H7 (cell line): ENCODE data around the gene RAB14. TPM values are rescaled to one million over a fixed set of nuclear protein-coding genes. Genes with fewer than 3 reads are reported as not detected.

Source experiments
- DNase-seq: peaks from one replicate; pipeline ENCODE4 v3.0.0; 2012
- H3K27me3 ChIP-seq: 2 replicates; pipeline ENCODE4 v1.6.0; 2011; ENCODE audit warnings: mild to moderate bottlenecking, low read length; ENCODE audit not compliant: control insufficient read depth, insufficient read depth
- H3K36me3 ChIP-seq: replicated peaks from 2 replicates; pipeline ENCODE4 v1.5.1; 2011; ENCODE audit warnings: low read length; ENCODE audit not compliant: control insufficient read depth, insufficient read depth
- H3K4me3 ChIP-seq: 2 replicates; pipeline ENCODE4 v1.5.1; 2011; ENCODE audit warnings: low read depth, mild to moderate bottlenecking, control low read depth, low read length, moderate library complexity; ENCODE audit not compliant: insufficient read depth
- total RNA-seq: library from RNA; depleted of rRNA; stranded (reverse); fragments of >200 nt; shearing (Covaris generic); gene quantifications from 2 replicates; pipeline ENCODE4 v1.2.3, GENCODE V29; 2014

The RAB14 gene
- total RNA-seq, 1 experiment from 2014 or later: 19.5 TPM

DNA sequence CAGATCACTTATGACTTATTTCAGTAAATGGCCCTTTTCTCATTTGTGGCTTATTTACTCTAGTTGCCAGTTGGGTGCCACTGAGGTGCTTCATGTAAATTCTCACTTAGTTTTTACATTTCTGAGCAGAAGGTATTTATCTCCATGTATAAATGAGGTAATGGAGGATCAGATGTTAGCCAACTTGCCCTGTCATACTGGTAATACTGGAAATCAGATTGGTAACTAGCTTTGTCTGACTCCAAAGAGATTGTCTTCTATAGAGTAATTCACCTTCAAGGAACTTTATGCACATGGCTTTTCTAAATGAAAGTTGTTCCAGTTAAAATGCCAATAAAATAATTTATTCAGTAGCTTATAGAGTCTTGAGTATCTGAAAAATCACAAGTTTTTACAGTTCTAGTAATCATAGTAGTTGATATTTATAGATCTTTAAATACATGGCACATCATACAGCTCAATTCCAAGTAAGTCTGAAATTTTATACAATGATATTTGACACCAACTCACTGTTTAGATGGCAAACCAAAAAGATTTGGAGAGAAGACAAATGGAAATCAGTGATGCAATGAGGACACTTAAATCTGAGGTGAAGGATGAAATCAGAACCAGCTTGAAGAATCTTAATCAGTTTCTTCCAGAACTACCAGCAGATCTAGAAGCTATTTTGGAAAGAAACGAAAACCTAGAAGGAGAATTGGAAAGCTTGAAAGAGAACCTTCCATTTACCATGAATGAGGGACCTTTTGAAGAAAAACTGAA lies 28.8 kb downstream of the RAB14 start:
- H3K36me3 ChIP-seq: peaks cover 3% of the 10 kb centered on the region

DNA sequence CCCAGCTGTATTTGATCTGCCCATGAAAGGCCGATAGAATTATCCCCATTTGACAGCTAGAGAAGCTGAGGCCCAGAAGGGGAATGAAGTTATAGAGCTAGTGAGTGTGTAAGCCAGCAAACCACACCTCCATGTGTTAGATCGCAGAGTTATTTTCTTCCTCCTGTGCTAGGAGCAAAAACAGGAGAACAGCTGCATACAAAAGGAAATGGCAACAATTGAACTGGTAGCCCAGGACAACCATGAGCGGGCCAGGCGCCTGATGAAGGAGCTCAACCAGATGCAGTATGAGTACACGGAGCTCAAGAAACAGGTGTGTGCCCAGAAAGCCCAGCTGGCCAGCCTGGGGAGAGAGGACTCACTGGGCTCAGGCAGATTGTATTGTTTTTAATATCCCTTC lies 30.4 kb downstream of the RAB14 start:
- Histone ChIP-seq H3K27me3 (no peaks in the 10 kb centered on the region), H3K36me3 (peaks cover 3% of the 10 kb centered on the region), H3K4me3 (no peak overlapping the region)
- no peak for DNase-seq

More for the DNA sequence above, 28.8 kb downstream of the RAB14 start:
- no peak for DNase-seq
- H3K4me3 ChIP-seq: no peak overlapping the region
- no peaks in the 10 kb centered on the region for H3K27me3 ChIP-seq

DNA sequence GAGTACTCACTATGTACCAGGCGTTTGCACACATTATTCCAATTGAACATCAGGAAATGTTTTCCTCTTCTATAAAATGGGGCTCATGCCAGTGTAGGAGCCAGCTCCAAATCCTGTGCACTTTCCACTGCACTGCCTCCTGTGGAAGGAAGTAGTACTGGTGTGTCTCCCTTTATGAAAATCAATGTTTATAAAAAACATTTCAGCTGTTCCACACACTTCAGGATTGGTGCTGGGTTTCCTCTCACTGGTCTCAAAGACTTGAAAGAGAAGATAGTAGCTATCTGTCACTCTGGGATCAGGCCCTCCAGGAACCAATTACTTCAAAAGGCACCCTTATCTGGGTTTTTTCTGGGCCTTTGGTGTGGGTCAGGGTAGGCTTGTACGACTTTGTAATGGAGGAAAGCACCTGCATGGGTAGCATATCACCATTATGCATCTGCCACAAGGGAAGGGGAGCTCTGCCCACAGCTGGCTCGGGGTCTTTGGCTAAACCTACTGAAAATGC lies 32.5 kb downstream of the RAB14 start:
- H3K27me3 ChIP-seq: no peaks in the 10 kb centered on the region
- H3K4me3 ChIP-seq: no peak overlapping the region
- no peak for DNase-seq
- peaks cover 3% of the 10 kb centered on the region for H3K36me3 ChIP-seq

DNA sequence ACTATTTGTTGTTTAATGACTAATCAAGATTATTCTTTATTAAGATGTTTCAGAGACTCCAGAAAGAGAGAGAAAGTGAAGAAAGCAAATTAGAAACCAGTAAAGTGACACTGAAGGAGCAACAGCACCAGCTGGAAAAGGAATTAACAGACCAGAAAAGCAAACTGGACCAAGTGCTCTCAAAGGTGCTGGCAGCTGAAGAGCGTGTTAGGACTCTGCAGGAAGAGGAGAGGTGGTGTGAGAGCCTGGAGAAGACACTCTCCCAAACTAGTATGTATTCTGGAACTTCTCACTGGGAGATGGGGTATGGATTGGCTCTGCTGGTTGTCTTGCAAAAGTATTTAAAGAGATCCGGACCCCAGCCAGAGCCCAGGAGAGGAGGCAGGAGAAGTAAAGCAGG lies 33.6 kb downstream of the RAB14 start:
- Histone ChIP-seq H3K4me3 (no peak overlapping the region), H3K36me3 (peaks cover 3% of the 10 kb centered on the region), H3K27me3 (no peaks in the 10 kb centered on the region)
- DNase-seq: no peak

DNA sequence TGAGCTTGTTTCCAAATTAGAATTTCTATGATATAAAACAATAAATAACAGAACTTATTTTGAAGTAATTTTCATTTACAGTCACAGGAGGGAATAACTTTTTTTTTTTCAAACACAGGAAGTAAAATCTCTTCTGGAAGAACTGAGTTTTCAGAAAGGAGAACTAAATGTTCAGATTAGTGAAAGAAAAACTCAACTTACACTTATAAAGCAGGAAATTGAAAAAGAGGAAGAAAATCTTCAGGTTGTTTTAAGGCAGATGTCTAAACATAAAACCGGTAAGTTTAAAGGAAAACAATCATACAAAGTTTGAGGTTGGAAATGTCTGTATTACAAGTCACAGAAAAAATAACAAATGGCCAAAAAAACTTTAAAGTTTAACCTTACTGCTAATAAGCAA lies 41.6 kb downstream of the RAB14 start:
- H3K36me3 ChIP-seq: no peaks in the 10 kb centered on the region
- DNase-seq: no peak
- H3K27me3 ChIP-seq: no peaks in the 10 kb centered on the region
- no peak overlapping the region for H3K4me3 ChIP-seq

DNA sequence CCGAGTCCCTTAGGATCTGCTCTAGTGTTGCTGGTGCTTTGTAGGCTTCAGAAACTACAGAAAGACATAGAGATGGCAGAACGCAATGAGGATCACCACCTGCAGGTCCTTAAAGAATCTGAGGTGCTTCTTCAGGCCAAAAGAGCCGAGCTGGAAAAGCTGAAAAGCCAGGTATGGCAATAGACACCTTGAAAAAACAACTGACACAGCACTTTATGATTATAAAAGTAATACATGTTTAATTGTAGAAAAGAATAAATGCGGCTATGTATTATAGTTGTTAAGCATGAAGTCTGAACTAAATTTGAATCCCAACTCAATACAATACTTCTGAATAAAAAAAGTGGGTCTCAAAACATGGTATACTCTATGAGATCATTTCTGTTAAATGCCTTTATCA lies 43.7 kb downstream of the RAB14 start:
- Histone ChIP-seq H3K36me3 (no peaks in the 10 kb centered on the region; the same call in 1 of the 2 replicates), H3K4me3 (no peak overlapping the region), H3K27me3 (no peaks in the 10 kb centered on the region)
- DNase-seq: no peak

DNA sequence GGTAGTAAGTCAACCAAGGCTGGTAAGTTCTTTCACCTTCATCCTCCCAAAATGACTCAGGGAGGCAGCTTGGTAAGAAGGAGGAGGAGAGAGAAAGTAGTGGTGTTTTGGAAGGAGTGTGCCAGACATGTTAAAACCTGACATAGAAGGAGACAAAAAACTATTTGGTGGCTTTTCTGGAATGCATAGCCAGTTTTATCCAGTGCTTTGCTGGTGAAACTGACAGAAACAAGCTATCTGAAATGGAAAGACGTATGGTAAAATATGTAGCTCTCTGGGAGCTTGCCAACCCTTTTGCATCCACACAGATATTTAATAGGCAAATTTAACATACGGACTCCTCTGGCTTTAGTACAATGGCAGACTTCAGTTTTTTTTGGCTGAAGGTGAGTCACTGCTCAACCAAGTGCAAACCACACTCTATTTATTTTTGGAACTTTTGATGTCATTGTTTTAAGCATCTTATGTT lies 45.4 kb downstream of the RAB14 start:
- Histone ChIP-seq H3K36me3 (no peaks in the 10 kb centered on the region; the same call in 1 of the 2 replicates), H3K27me3 (no peaks in the 10 kb centered on the region), H3K4me3 (no peak overlapping the region)
- no peak for DNase-seq

DNA sequence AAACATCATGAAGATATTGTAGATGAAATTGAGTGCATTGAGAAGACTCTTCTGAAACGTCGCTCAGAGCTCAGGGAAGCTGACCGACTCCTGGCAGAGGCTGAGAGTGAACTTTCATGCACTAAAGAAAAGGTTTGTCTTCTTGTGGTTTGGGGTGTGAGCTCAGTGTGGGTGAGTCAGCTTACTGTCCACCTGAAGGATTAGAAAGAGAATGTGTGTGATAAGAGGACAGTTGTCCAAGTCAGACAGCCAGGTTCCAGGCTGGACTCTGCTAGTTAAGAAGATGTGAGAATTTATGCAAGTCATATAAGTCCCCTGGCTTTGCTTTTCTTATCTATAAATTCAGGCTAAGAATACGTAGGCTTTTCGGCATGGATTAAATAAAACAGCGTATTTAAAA lies 46.9 kb downstream of the RAB14 start:
- no peaks in the 10 kb centered on the region; the same call in 1 of the 2 replicates for H3K36me3 ChIP-seq
- H3K4me3 ChIP-seq: no peak overlapping the region
- H3K27me3 ChIP-seq: no peaks in the 10 kb centered on the region
- DNase-seq: no peak

DNA sequence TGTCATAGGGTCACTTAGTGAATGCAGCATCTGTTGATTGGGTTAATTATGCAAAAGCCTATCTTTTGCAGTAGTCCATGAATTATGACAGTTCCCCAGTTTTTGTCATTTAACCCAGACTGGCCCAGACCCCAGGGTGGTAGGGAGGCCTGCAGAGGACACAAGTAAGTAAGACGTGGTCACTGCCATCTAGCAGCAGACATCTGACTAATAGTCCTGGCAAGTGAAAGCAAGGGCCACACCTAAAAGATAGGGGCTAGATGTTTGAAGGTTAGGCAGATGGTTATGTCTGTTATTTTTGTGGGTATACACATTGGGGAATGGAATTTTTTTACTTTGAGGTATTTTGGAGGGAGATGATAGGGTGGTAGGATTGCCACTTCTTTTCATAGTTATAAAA lies 48.0 kb downstream of the RAB14 start:
- no peak overlapping the region for H3K4me3 ChIP-seq
- no peaks in the 10 kb centered on the region; the same call in 1 of the 2 replicates for H3K36me3 ChIP-seq

DNA sequence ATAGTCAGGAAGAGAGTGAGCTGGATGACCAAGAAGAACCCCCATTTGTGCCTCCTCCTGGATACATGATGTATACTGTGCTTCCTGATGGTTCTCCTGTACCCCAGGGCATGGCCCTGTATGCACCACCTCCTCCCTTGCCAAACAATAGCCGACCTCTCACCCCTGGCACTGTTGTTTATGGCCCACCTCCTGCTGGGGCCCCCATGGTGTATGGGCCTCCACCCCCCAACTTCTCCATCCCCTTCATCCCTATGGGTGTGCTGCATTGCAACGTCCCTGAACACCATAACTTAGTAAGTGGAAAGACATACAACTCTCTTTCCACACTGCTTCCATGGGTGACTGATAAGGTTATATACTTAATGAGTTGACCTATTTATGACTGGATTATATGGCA lies 51.5 kb downstream of the RAB14 start:
- H3K4me3 ChIP-seq: no peak overlapping the region
- no peaks in the 10 kb centered on the region; the same call in 1 of the 2 replicates for H3K36me3 ChIP-seq
- DNase-seq: no peak
- H3K27me3 ChIP-seq: no peaks in the 10 kb centered on the region

More for the DNA sequence above, 48.0 kb downstream of the RAB14 start:
- DNase-seq: no peak
- H3K27me3 ChIP-seq: no peaks in the 10 kb centered on the region

DNA sequence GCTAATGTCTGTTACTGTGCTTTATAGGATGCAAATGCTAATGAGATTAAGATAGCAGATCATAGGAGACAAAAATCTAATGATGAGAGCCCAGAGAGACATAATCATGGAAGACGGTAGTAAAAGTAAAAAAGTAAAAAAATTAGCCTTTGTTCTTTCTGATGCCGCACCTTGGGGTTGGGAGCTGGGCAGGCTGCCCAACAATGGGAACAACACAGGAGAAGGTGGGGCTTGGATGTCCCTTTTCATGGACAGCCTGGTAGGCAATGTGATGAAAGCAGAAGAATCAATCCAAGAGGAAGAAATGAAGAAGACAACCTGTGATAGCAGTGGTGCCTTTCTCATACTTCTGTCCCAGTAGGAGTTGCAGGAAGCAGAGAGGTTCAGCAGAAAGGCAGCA lies 57.2 kb downstream of the RAB14 start:
- H3K36me3 ChIP-seq: no peaks in the 10 kb centered on the region; the same call in none of the 2 replicates
- DNase-seq: no peak
- H3K4me3 ChIP-seq: no peak overlapping the region
- no peaks in the 10 kb centered on the region for H3K27me3 ChIP-seq

DNA sequence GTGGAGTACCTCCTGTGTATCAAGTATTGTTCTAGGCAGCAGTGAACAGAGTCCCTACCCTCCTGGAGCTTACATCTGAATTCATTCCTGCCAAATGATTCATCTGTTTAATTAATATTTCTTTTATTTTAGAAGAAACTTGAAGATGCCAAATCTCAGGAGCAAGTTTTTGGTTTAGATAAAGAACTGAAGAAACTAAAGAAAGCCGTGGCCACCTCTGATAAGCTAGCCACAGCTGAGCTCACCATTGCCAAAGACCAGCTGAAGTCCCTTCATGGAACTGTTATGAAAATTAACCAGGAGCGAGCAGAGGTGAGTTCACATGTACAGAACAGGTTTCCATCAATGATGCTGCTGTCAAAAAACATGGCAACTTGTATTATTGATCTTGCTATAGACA lies 57.9 kb downstream of the RAB14 start:
- Histone ChIP-seq H3K27me3 (no peaks in the 10 kb centered on the region), H3K36me3 (no peaks in the 10 kb centered on the region; the same call in none of the 2 replicates), H3K4me3 (no peak overlapping the region)
- DNase-seq: no peak

DNA sequence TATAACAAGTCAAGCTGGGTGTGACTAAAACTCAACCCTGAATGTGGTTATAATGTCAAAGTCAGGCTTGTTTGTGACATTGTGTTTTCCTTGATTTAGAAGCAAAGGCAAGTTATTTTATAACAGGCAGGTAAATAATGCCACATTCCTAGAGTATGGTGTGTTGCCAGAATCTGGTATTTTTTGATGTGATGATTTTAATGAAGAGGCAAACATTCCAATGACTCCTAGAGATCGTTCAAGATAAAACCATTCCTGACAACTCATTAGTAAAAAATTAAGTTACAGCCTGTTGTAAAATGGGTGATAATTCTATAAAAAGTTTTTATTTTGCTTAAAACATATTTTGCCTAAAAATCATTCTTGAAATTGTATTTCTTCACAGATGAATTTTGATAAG lies 60.0 kb downstream of the RAB14 start:
- Histone ChIP-seq H3K36me3 (no peaks in the 10 kb centered on the region; the same call in none of the 2 replicates), H3K27me3 (no peaks in the 10 kb centered on the region), H3K4me3 (no peak overlapping the region)
- no peak for DNase-seq

DNA sequence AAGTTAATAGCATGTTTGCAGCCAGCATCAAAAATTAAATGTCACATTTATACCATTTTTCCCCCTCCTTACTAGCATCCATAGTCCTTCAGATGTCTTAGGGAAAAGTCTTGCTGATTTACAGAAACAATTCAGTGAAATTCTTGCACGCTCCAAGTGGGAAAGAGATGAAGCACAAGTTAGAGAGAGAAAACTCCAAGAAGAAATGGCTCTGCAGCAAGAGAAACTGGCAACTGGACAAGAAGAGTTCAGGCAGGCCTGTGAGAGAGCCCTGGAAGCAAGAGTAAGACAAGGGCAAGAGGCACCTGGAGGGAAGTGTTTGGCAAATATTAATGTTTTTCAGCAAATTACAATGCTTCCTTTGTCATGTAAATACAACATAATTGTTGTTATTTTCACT lies 60.4 kb downstream of the RAB14 start:
- H3K4me3 ChIP-seq: no peak overlapping the region
- H3K36me3 ChIP-seq: no peaks in the 10 kb centered on the region; the same call in none of the 2 replicates
- H3K27me3 ChIP-seq: no peaks in the 10 kb centered on the region
- DNase-seq: no peak

DNA sequence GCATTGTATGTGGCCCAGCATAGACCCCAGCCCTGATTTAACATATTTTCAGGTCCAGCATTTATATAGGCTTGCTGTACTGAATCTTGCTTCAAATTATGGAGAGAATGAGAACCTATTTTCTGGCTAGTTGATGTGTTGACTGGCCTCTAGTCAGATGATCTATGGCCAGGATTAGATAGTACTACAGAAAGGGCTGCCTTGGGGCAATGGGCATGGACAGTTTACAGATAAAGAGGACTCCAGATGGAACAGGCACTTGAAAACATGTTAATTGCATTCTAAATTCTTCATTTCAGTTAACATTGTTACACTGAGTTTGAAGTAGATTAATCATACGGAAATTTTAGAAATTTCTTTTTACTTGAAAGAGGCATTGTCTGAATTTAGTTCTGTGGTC lies 61.5 kb downstream of the RAB14 start:
- H3K36me3 ChIP-seq: no peaks in the 10 kb centered on the region; the same call in none of the 2 replicates

More for the DNA sequence above, 61.5 kb downstream of the RAB14 start:
- no peaks in the 10 kb centered on the region for H3K27me3 ChIP-seq
- H3K4me3 ChIP-seq: no peak overlapping the region
- no peak for DNase-seq
